CD4-positive, alpha-beta T cell treated with Interleukin-15 for 1 hour (primary cell): Measurements from ENCODE around the gene PRICKLE1.
A peak's percentile ranks its signal among the peaks of the same experiment; 100 is the strongest.

Experiments used
- DNase-seq: peaks from one replicate; pipeline ENCODE4 v3.0.0-alpha.2; 2020

PRICKLE1 gene

DNA sequence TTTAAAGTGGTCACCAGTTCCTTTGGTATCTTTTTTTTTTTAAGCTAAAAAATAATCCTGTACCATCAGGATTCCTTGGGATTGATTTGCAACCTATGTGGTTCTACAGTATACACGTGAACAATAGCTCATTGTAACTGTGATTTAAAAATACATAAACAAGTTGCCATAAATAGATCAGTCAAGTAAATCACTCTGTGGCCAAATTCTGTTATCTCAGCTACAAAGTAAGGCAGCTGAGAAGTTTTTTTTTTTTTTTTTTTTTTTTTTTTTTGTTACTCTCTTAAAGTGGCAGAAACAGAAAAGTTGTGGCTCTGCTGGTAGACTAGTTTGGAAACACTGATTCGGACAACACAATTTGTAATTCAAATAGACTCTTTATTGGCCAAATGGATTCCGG, 104.5 kb downstream of the PRICKLE1 start:
- no peak for DNase-seq

DNA sequence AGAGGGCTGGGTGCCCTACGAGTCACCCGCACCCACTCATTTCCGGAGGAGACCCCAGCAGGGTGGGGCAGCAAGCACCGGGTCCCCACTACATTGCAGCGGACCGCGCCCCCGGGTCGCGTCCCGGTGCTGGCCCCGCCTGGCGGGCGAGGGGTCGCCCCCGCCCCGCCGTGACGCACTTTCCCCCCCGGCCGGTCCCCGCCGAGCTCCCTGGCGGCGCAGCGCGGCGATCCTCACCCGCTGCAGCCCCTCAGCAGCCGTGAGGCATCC, 106.1 kb downstream of the PRICKLE1 start:
- DNase-seq = peak; percentile 24

DNA sequence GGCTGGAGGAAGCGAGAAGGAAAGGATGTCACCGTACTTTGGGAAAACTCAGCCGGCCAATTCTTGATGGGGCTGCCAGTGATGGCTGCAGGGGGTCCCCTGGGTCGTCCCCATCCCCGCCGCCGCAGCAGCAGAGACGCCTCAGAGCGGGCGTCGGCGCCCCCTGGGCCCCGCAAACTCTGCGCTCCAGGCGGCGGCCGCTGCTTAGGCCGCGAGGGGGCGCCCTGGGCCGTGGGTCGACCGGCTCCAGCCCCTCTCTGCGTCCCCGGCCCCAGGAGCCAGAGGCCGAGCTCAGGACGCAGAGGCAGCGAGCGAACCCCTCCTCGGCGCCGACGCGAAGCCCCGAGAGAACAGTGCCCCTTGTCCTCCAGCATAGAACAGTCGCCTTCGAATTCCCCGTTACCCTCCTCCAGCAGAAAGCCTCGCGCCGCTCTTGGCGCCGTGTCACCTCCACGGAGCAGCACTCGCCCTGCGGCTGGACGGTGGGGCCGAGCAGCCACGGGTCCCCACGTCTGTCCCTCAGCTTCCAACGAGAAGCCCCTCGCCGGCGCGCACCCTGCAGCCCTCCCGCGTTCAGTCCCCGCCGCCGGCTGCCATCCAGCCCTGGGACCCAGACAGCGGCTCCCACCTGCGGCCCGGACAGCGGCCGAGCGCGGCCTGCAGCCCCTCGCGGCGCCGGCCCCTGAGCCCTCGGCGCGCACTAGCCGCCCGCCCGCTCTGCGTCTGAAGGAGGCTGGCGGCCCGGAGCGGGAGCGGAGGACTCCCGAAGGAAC, 106.6 kb downstream of the PRICKLE1 start:
- peak; percentile 56 for DNase-seq

DNA sequence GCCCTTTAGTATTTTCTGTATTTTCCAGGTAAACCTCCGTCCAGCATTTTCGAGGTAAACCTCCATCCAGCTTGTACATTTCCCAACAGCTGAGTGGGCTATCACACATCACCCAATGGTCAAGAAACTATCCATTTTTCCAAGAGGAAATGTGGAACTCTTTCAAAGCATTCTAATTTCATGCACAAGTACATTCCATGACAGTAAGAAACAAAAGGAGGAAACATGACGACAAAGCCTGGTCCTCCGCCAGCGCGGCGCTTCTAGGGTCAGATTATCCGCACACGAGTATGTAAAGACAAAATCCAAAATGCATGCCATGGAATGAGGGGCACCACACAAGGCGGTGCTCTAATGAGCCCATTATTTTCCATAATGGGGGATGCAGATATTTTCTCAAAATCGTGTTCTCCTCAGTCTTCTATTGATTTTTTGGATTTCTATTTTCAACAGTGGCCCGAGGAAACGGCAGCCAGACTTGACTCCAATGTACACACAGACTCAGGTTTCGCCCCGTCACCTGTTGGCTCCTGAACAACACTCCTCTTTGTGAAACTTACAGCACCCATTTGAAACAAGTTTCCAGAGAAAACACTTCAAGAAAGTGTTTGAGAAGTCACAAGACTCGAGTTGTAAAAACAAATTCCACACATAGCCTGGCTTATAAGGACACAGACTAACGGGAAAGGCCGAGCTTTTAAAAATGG, 107.4 kb downstream of the PRICKLE1 start:
- DNase-seq = no peak

DNA sequence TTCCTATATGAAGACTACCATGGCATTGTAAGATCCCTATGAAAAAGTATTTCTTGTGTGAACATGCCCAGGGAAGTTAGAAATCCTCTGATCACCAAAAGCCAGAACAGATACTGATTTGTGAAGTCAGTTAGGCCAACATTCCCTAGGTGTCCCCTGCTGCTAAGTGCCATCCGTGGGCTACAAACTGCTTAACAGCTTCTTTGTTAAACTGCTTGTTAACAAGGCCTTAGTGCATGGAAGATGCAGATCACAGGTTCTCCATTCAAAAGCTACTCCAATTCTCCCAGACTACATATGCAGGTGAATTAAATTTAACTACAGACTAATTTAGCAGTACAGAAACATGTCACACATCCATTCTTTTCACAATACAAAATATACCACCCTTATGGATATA, 108.2 kb downstream of the PRICKLE1 start:
- DNase-seq = no peak

DNA sequence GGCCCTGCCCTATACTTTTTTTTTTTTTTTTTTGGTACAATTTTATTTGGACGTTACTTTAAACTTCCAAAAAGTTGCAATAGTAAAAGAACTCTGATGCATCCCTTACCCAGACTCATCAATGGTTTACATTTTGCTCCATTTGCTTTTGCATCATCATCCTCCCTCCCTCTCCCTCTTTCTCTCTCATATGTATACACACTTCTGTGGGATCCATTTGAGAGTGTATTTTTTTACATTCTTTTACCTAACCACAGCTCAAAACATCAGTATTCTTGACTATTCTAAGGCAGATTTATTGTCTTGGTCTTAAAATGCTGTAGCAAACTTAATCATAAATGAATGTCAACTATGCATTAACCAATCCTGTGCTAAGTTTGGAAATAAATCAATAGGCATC, 111.6 kb downstream of the PRICKLE1 start:
- DNase-seq = no peak

DNA sequence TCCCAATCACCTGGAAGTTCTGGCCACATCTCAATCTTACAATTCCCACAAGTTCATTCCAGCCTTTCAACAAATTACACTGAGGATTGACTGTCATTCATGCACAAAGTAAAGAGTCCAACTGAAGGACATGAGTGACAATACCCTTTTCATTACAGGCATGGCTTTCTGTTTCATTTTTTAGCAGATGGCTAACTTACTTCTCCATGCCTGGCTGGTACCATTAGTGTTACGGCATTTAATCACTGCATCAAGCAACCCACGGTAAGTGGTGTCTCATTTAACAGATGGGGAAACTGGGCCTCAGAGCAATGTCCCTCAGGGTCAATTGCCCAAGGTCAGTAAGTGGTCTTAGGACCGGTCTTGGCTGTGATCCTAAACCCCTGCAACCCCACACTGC, 114.4 kb downstream of the PRICKLE1 start:
- DNase-seq = no peak

DNA sequence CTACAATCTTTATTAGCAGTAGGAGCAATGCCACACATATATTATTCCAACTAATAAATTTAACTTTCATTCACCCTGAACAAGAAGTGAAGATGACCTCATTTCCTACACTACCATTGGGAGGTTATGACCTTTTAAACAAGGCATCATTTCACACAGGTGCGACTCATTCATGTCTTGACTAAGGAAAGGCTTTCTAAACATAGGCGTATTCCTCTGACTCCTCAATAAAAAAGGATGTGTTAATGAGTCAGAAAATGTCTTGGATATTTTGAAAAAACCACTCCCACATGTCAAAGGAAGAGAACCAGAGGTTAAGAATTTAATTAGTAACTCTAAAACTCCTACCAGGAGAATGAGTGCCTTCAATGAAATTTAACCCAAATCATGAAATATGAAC, 115.2 kb downstream of the PRICKLE1 start:
- no peak for DNase-seq

DNA sequence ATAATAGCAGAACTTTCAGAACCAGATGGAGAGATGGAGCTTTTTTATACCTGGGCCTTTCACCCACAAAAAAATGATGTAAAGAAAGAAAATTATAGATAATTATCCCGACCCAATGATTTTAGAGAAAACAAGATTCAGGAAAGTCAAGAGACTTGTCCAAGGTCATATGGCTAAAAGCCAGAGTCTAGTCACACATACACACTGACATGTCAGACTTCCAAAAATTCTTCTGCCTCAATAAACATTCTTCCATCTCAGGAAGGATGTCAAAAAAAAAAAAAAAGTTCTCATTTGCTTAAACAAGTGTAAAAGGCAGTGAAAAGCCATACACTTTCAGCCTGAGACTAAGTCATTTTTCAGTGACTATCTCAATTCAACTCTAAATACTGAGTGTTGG, 116.0 kb downstream of the PRICKLE1 start:
- DNase-seq = no peak

DNA sequence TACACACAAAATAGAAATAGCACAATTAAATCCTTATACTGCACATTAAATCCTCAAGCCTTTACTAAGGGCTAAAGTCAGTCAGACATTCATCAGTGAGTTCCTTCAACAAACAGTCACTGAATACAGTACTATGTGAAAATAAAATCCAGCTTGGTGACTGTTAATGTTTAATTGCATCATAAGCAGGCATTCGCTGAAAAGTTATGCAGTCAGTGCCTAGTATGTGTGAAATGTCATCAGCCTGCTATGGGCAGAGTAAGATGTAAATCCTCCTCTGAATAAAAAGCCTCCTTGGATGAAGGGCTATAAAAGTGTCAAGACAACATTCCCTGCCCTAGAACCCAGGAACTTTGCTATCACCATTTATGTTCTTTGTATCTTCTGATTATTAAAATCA, 116.4 kb downstream of the PRICKLE1 start:
- DNase-seq = no peak

DNA sequence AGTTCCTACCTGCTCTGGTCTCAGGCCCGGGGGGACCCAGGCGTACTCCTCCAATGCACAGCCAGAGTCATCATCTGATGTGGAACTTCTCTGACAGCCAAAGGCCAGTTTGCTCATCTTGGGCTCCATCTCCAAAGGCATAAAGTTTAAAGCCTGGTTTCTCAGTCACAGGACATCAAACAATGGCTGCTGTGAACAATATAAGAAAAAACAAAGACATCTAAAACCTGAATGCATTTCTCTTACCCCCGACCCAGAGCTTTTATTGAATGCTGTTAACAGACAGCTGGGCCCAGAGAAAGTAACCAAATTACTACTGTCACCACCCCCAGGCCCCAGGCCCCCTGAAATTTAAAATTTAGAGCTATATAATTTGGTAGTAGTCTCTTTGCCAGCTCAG, 117.2 kb downstream of the PRICKLE1 start:
- DNase-seq = no peak

DNA sequence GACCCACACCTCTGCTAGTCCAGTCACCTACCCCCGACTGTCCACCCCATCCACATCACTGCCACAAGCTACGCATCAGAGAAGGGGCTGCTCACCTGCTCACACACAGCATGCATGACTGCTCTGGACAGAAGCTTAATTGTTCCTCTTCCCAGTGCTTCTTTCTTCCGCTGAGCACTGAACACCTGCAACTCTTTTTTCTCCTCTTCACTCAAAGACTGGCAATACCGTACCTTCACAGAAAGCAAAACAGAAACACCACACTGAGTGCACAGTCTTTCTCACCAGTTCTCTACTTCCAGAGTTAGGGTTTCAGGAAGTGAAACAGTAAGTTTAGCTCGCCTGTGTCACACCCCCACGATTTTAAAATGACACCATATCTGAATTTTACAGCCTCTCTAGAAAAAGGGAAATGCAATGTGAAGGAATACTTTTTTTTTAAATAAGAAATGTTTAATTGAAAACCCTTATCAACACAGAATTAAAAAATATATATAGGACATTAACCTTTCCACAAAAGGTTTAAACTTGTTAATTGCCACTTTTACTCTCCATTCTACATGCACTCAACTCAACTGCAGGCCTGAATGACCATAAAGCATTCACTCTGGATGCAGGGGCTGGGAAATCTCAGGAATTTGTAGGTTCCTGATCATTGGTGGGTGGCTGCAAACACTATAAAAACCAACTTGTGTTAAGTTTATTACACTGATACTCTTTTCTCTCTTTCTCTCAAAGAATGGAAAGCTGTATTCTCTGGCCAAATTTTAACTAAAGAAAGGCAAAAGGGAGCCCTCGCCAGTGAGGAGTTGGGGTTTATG, 120.0 kb downstream of the PRICKLE1 start:
- DNase-seq = peak; percentile 55

DNA sequence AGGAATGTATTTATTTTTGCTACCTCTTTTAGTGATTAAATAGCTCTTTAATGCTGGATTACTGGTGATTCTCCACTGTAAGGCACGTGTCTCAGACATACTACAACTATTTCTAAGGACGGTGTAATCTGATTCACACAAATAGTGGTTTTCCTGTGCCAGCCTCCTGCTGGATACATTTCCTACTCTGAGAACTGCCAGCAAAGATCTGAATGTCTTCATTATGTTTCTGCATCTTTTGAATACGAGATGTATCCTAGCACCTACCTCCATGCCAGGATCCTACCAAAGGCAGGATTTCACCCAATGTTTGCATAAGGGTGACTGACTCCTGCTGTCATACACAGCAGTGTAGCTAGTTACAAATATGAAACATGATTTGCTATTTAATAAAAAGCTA, 120.6 kb downstream of the PRICKLE1 start:
- no peak for DNase-seq

DNA sequence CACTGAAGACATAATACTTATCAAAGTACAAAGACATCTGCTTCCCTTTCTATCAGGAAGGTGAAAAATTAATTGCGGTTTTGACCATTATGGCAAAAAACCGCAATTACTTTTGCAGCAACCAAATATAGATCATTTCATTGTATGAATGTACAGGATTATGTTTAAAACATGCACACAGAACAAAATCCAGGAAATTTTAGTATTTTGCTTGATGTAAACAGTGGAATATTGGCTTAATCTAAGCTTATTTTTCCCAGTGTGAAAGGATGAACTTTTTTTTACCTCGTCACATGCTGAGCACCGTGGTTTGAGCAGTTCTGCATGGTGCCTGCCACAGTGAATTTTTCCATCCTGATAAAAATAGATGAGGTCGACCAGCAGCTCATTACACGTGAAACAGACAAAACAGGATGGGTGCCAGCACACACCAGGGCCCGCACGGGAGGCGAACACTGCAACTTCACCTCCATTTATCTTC, 121.2 kb downstream of the PRICKLE1 start:
- no peak for DNase-seq

DNA sequence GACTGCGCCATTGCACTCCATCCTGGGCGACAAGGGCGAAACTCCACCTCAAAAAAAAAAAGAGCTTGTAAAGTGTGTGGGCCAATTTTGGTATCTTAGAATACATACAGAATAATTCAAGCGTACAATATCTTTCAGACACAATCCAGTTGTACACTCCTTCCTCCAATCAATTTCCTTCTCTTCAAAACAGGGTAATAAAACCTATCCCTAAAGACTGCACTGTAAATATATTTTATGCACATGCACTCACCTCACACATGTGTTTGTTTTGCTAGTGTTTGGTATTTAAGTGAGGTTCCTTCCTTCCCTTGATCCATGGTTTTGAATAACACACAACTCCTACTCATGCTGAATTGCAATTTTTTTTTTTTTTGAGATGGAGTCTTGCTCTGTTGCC, 125.9 kb downstream of the PRICKLE1 start:
- no peak for DNase-seq

DNA sequence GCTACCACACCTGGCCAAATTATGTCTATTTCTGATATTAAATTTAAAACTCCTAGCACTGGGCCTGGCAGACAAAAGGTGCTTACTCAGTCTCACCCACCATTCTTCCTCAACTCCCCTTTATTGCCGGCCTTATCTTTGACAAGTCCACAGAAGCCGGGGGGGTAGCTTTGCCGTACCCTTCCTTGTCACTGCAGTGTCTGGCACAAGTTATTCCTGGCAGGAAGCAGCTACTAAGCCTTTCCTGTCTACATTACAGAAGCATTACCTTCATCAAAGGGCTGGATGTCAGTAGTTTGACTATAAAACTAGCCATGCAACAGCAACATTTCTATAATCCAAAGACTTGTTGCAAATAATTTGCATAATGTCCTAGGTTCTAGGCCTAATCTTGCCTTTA, 127.1 kb downstream of the PRICKLE1 start:
- no peak for DNase-seq

DNA sequence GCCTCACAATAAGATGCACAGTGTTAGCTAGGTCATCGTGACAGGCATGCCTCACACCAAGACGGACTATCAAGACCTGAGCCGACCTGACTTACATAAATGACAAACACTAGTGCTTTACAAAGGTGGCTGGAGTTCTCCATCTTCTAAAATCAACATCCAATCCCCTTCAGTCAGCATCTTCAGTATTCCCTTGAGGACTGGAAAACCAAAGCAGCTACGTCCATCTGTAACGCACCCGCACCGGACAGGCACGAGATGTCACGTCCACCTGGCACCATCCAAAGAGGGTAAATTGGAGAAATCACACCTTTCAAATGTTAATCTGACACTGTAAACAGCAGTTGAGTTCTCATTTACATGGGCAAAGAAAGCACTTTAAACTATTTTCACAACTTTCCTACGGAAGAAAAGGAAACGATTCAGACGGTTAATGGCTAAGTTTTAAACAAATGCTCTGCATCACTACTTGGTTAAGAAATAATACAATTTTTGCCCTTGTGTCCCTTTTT, 130.2 kb downstream of the PRICKLE1 start:
- DNase-seq = no peak

DNA sequence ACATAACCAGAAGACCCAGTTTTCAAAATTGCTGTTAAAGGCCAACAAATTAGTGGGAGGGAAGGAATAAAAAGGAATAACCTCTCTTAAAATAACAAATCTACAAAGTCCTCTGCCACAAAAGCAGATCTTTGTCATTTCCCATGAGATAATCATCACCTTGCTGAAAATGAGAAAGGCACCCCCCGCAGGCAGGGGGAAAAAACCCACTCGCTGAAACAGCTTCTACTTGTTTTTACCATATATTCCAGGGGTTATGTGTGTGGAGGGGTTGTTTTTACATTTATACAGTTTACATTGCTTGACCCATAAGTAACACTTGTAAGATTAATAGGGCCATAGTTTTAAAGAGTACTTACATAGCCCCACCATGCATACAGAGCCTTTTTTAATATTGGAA, 131.0 kb downstream of the PRICKLE1 start:
- no peak for DNase-seq

DNA sequence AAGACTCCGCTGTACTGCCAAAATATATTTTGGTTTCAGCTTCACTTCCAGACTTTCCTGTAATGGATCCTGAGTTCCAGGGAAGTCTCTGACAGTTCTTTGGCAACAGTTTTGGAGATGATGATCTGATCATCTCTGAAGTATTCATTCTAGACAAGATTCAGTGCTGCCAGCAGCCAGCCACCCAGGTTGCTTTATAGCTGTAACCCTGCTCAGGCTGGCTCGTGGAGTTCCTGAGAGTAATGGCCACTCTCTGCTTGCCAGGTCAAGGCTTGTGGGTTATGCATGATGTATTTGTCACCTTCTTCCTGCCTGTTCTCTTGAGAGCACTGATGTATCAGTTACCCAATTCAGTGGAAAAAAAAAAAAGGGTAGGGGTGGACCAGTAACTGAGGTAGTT, 139.3 kb downstream of the PRICKLE1 start:
- DNase-seq = no peak

DNA sequence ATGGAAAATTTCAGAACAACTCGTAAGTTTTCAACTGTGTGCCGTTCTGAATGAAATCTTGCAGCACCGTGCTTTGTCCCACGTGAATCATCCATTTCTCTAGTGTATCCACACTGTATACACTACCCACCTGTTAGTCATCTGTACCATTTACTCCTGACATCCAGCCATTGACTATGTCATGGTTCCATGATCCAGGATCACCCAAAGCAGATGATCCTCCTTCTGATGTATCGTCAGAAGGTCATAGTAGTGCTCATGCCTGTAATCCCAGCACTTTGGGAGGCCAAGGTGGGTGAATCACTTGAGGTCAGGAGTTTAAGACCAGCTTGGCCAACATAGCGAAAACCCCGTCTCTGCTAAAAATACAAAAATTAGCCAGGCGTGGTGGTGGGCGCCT, 140.7 kb downstream of the PRICKLE1 start:
- no peak for DNase-seq

DNA sequence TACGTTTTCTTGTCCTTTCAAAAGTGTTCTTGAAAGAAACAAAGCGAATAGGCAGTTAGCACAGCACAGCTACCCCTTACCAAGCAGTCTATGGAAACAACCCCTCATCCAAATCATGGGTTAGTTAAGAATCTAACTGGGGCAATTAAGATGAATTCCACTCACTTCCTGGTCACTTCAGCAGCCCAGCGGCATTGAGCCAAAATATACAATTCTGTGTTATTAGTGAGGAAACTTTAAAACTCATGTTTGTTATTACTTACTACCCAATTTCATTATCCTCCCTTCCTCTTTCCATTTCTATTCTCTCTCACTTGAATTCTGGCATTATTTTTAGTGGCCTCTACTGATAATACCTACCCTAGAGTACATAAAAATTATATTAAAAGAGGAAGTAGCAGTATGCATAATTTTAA, 142.2 kb downstream of the PRICKLE1 start:
- no peak for DNase-seq

DNA sequence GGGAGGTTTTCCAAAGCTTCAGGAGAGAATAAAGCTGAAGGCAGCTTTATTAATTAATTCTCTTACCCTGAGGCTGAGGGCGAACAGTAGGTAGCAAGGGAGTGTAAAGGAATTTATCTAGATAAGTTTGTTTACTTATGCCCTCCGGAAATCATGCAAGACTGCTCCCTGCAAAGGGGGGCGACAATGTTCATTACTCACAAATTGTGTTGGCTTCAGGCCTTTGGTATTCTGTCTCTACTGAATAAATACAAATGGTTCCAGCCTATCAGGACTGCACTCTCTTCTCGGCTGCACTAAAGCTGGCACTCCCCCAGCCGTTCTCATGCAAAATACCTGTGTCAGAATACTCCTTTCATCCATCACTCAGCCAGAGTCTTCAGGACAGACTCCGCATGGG, 142.8 kb downstream of the PRICKLE1 start:
- no peak for DNase-seq

DNA sequence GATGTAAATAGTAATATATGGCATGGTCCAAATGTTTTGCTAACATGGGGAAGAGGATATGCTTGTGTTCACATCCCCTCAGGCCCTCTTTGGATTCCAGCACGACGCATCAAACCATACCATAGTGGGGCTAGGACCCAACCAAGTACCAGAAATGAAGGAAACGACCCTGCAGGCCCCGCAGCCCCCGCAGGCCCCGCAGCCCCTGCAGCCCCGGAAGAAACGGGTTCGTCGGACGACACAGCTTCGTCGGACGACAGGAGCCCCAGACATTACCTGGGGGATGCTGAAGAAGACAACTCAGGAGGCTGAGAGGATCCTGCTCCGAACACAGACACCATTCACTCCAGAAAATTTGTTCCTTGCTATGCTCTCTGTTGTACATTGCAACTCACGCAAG, 143.7 kb downstream of the PRICKLE1 start:
- DNase-seq = no peak
